CD14-positive monocyte (primary cell): ENCODE results near the gene AHSA1. TPM values are rescaled to one million over a fixed set of nuclear protein-coding genes. Genes with fewer than 3 reads are reported as not detected.

ENCODE experiments used
- DNase-seq, 3 donors: peaks; one replicate each; pipeline ENCODE4 v3.0.0-alpha.2; 2011 to 2022
- H2AFZ ChIP-seq: 2 replicates; pipeline ENCODE4 v1.6.0; 2012; ENCODE audit warnings: mild to moderate bottlenecking, low read depth, low read length, inconsistent platforms; ENCODE audit not compliant: insufficient read depth, poor library complexity, severe bottlenecking
- H3K27ac ChIP-seq, 2 donors: 1 replicate in 1 of 2; 2 replicates in 1 of 2; pipeline ENCODE4 v1.5.1; 2012 to 2013; ENCODE audit warnings: low read length in 2 of 2, control low read depth in 1 of 2, inconsistent platforms in 1 of 2, low read depth in 1 of 2, mild to moderate bottlenecking in 1 of 2
- H3K27me3 ChIP-seq, 2 donors: one replicate each; pipeline versions ENCODE4 v1.6.0 to v1.6.1; 2011 to 2013; ENCODE audit warnings: low read length in 2 of 2; ENCODE audit not compliant: control insufficient read depth in 2 of 2, insufficient read depth in 2 of 2
- H3K36me3 ChIP-seq, 2 donors: replicated peaks in 1 of 2; 1 replicate in 1 of 2; 2 replicates in 1 of 2; pipeline versions ENCODE4 v1.5.1 to v1.6.1; 2012 to 2013; ENCODE audit warnings: low read length in 2 of 2, control low read depth in 1 of 2, inconsistent platforms in 1 of 2, mild to moderate bottlenecking in 1 of 2; ENCODE audit not compliant: insufficient read depth in 2 of 2, control insufficient read depth in 1 of 2
- H3K4me1 ChIP-seq, 2 donors: 1 replicate in 1 of 2; 2 replicates in 1 of 2; pipeline versions ENCODE4 v1.5.1 to v1.6.1; 2012 to 2013; ENCODE audit warnings: low read length in 2 of 2, control low read depth in 1 of 2, inconsistent platforms in 1 of 2, mild to moderate bottlenecking in 1 of 2, moderate library complexity in 1 of 2; ENCODE audit not compliant: insufficient read depth in 2 of 2, control insufficient read depth in 1 of 2
- H3K4me2 ChIP-seq: replicated peaks from 2 replicates; pipeline ENCODE3; 2012; ENCODE audit warnings: low read length, moderate library complexity, mild to moderate bottlenecking; ENCODE audit not compliant: poor library complexity, severe bottlenecking; ENCODE audit errors: extremely low read depth
- H3K4me3 ChIP-seq, 3 experiments: fragments of 200-600 bp in 1 of 3; sonication (generic) in 1 of 3; replicated peaks in 1 of 3; 1 replicate in 2 of 3; 2 replicates in 1 of 3; pipeline ENCODE4 v1.5.1; 2011 to 2013; ENCODE audit warnings: low read length in 3 of 3, mild to moderate bottlenecking in 3 of 3, control low read depth in 2 of 3, low read depth in 2 of 3, inconsistent platforms in 1 of 3, moderate library complexity in 1 of 3
- H3K79me2 ChIP-seq: 2 replicates; pipeline ENCODE4 v1.6.0; 2012; ENCODE audit warnings: mild to moderate bottlenecking, control low read depth, inconsistent platforms, low read length, moderate library complexity; ENCODE audit not compliant: insufficient read depth
- H3K9ac ChIP-seq: 2 replicates; pipeline ENCODE4 v1.6.0; 2017; ENCODE audit warnings: low read length, mild to moderate bottlenecking; ENCODE audit not compliant: insufficient read depth, poor library complexity, severe bottlenecking
- H3K9me3 ChIP-seq, 2 donors: replicated peaks in 1 of 2; 1 replicate in 1 of 2; 2 replicates in 1 of 2; pipeline versions ENCODE4 v1.5.1 to v1.6.1; 2012 to 2013; ENCODE audit warnings: low read length in 2 of 2, control low read depth in 1 of 2; ENCODE audit not compliant: control insufficient read depth in 1 of 2, insufficient read depth in 1 of 2
- H4K20me1 ChIP-seq: 2 replicates; pipeline ENCODE4 v1.6.0; 2012; ENCODE audit warnings: mild to moderate bottlenecking, low read length, control low read depth, moderate library complexity; ENCODE audit not compliant: insufficient read depth
- H3K27ac Mint-ChIP-seq, 7 donors: one replicate each; pipeline ENCODE4 v1.8.0; 2020; ENCODE audit warnings: mild to moderate bottlenecking in 7 of 7, mixed read lengths in 7 of 7, moderate library complexity in 6 of 7, inconsistent platforms in 2 of 7
- H3K27me3 Mint-ChIP-seq, 3 donors: one replicate each; pipeline ENCODE4 v1.8.0; 2021 to 2022; ENCODE audit warnings: low read depth in 3 of 3, mild to moderate bottlenecking in 3 of 3, mixed read lengths in 3 of 3, moderate library complexity in 3 of 3, inconsistent platforms in 1 of 3
- H3K36me3 Mint-ChIP-seq, 2 donors: one replicate each; pipeline ENCODE4 v1.8.0; 2020; ENCODE audit warnings: mixed read lengths in 2 of 2, inconsistent platforms in 1 of 2, mild to moderate bottlenecking in 1 of 2
- H3K4me1 Mint-ChIP-seq: one replicate; pipeline ENCODE4 v1.8.0; 2020; ENCODE audit warnings: mild to moderate bottlenecking, mixed read lengths
- H3K4me3 Mint-ChIP-seq, 2 donors: one replicate each; pipeline ENCODE4 v1.8.0; 2020; ENCODE audit warnings: mild to moderate bottlenecking in 2 of 2, mixed read lengths in 2 of 2, moderate library complexity in 1 of 2
- H3K9me3 Mint-ChIP-seq, 7 donors: one replicate each; pipeline ENCODE4 v1.8.0; 2020 to 2022; ENCODE audit warnings: mixed read lengths in 7 of 7, mild to moderate bottlenecking in 6 of 7, moderate library complexity in 6 of 7, inconsistent platforms in 2 of 7
- WGBS: methylation state at CpG from one replicate; pipeline ENCODE4 v1.1.5; 2013; ENCODE audit warnings: missing lambda C conversion rate; ENCODE audit not compliant: insufficient coverage; 5-methylcytosine and 5-hydroxymethylcytosine counted together
- intact Hi-C, 2 donors: fragments of 100-400 bp; cut with micrococcal nuclease; formaldehyde crosslinking; loops; one replicate each; pipeline versions ENCODE4 v1.15.0 to v1.15.1; 2023
- polyA plus RNA-seq, 3 donors: library from polyadenylated mRNA; depleted of rRNA in 1 of 3; unstranded in 2 of 3; stranded (reverse) in 1 of 3; fragments of 300-500 nt in 2 of 3; fragments of >200 nt in 1 of 3; fragmentation: Illumina TruSeq in 2 of 3; gene quantifications; 1 replicate in 2 of 3; 2 replicates in 1 of 3; pipeline ENCODE4 v1.2.3, GENCODE V29; 2012 to 2021
- TF ChIP-seq, protein P1 (sequence below): fragments of 200-600 bp; IDR thresholded peaks from one replicate; pipeline ENCODE4 v1.8.0; 2022; ENCODE audit warnings: antibody characterized with exemption, mild to moderate bottlenecking

AHSA1 gene
- polyA plus RNA-seq, 3 donors = 59.5 to 72.5 (median 71.5) TPM

DNA sequence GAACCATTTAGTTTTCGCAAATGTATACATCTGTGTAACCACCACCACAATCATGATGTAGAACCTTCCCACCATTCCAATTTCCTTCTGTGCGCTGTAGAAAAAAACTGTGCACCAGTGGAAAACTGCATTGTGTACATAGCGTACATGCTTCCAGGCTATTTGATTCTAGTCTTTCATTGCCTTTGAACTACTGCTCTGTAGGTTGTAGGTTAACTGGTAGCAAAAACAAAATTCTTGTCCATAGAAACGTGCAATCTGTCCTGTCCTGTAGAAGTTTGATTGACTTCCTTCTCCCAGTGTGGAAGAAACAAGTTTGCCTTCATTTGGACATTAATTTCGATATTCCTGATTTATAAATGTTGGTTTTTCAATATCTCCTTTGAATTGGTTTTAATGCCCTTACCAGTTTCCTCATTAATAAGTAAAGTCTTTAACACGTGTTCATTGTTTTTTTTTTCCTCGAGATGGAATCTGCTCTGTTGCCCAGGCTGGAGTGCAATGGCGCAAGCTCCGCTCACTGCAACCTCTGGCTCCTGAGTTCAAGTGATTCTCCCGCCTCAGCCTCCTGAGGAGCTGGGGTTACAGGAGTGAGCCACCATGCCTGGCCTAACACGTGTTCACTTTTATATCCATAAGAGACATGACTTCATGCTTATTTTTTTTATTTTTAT, 44.4 kb downstream of the AHSA1 start:
- WGBS = 78% methylated on average over 4 of the region's 11 CpGs
- peaks cover 11% of the 10 kb centered on the region for H3K4me1 Mint-ChIP-seq

DNA sequence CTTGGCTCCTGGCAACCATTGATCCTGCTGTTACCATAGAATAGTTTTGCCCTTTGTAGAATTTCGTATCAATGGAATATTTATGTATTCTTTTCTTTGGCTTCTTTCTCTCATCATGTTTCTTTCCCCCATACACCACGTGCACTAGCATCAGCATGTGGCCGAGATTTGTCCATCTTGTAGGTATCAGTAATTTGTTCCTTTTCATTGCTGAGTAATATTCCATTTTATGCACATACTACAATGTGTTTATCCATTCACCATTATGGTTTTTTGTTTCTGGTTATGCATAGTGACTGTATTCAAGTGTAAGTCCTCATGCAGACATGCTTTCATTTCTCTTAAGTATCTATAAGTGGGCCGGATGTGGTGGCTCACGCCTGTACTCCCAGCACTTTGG, 45.2 kb downstream of the AHSA1 start:
- H3K9me3 Mint-ChIP-seq = peaks cover 4 to 14% (median 6%) of the 10 kb centered on the region in 7 donors
- peaks cover 36 to 38% of the 10 kb centered on the region in 2 donors for H3K36me3 Mint-ChIP-seq
- H3K27me3 Mint-ChIP-seq = peaks cover 24 to 37% (median 31%) of the 10 kb centered on the region in 3 donors
- H3K79me2 ChIP-seq = no peaks in the 10 kb centered on the region
- no peak overlapping the region for H3K27ac ChIP-seq
- H3K4me1 ChIP-seq = peaks cover 5 to 15% of the 10 kb centered on the region in 2 donors
- peaks cover 20 to 34% of the 10 kb centered on the region in 2 donors for H3K36me3 ChIP-seq
- peaks cover 21 to 22% of the 10 kb centered on the region in 2 donors for H3K27me3 ChIP-seq
- WGBS = no CpG with 5 or more reads among the region's 5 CpGs
- intact Hi-C loops = no loop called here
- H3K9me3 ChIP-seq = peaks cover 5 to 7% of the 10 kb centered on the region in 2 donors
- H2AFZ ChIP-seq = no peak overlapping the region
- no peak overlapping the region for H3K4me2 ChIP-seq
- TF ChIP-seq, protein P1, sequence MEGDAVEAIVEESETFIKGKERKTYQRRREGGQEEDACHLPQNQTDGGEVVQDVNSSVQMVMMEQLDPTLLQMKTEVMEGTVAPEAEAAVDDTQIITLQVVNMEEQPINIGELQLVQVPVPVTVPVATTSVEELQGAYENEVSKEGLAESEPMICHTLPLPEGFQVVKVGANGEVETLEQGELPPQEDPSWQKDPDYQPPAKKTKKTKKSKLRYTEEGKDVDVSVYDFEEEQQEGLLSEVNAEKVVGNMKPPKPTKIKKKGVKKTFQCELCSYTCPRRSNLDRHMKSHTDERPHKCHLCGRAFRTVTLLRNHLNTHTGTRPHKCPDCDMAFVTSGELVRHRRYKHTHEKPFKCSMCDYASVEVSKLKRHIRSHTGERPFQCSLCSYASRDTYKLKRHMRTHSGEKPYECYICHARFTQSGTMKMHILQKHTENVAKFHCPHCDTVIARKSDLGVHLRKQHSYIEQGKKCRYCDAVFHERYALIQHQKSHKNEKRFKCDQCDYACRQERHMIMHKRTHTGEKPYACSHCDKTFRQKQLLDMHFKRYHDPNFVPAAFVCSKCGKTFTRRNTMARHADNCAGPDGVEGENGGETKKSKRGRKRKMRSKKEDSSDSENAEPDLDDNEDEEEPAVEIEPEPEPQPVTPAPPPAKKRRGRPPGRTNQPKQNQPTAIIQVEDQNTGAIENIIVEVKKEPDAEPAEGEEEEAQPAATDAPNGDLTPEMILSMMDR = no peak
- peak overlapping the region in 1 of 7 donors; percentile 4 for H3K27ac Mint-ChIP-seq
- no peak overlapping the region for H3K9ac ChIP-seq
- no peak for DNase-seq
- peaks cover 7% of the 10 kb centered on the region for H3K4me1 Mint-ChIP-seq
- peaks cover 12% of the 10 kb centered on the region for H4K20me1 ChIP-seq
- no peak overlapping the region for H3K4me3 Mint-ChIP-seq
- H3K4me3 ChIP-seq = no peak overlapping the region

More for the DNA sequence above, 44.4 kb downstream of the AHSA1 start:
- TF ChIP-seq, protein P1 = no peak
- Histone ChIP-seq H3K9ac (no peak overlapping the region), H3K27me3 (peaks cover 26 to 30% of the 10 kb centered on the region in 2 donors), H3K79me2 (no peaks in the 10 kb centered on the region), H3K27ac (no peak overlapping the region), H3K4me2 (no peak overlapping the region), H3K9me3 (peaks cover 5 to 11% of the 10 kb centered on the region in 2 donors), H4K20me1 (peaks cover 7% of the 10 kb centered on the region), H3K36me3 (peaks cover 12 to 25% of the 10 kb centered on the region in 2 donors), H3K4me1 (peaks cover 8 to 19% of the 10 kb centered on the region in 2 donors), H3K4me3 (no peak overlapping the region), H2AFZ (no peak overlapping the region)
- Mint-ChIP-seq H3K27me3 (peaks cover 33 to 46% (median 40%) of the 10 kb centered on the region in 3 donors), H3K27ac (no peak overlapping the region), H3K9me3 (peaks cover 6 to 20% (median 13%) of the 10 kb centered on the region in 7 donors), H3K4me3 (no peak overlapping the region), H3K36me3 (peaks cover 29% of the 10 kb centered on the region in 2 donors)
- intact Hi-C loops = no loop called here
- DNase-seq = no peak
